ENCODE measurements around the gene ZNF853.
"Not testable (repeated sequence)": the region's sequence is repeated elsewhere in the genome, so short reads cannot be mapped to it uniquely, and the experiment has no call there.

ZNF853 gene

DNA sequence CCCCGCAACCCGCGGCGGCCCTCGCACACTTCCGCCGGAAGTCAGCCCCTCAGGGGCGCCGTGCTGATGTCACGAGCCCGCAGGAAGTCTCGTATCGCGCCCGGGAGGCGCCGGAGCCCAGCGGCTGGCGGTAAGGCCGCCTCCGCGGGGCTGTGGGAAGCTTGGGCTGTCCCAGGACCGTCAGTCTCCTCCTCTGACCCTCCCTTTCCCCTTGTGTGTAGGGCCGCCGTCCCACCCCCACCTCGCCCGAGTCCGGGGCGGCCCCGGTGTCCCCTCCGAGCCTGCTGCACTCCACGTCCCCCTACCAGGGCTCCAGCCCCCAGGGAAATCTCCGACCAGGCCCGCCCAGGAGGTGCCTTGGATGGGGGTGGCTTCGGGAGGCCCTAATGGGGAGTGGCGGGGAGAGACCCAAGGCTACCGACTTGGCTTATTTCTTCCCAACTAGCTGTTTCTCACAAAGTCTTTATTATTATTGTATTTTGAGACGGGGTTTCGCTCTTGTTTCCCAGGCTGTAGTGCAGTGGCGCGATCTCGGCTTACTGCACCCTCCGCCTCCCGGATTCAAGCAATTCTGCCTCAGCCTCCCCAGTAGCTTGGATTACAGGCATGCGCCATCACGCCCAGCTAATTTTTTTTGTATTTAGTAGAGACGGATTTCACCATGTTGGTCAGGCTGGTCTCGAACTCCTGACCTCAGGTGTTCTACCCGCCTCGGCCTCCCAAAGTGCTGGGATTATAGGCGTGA is 37.9 kb upstream of the ZNF853 start, which contains the start of gene ZDHHC4:
Gene ZDHHC4 (plus strand): TSS at position 86 of the 745 bp plus-strand sequence. CDS start 3,108 bp downstream, outside the sequence.
- TF ChIP-seq, protein P1, sequence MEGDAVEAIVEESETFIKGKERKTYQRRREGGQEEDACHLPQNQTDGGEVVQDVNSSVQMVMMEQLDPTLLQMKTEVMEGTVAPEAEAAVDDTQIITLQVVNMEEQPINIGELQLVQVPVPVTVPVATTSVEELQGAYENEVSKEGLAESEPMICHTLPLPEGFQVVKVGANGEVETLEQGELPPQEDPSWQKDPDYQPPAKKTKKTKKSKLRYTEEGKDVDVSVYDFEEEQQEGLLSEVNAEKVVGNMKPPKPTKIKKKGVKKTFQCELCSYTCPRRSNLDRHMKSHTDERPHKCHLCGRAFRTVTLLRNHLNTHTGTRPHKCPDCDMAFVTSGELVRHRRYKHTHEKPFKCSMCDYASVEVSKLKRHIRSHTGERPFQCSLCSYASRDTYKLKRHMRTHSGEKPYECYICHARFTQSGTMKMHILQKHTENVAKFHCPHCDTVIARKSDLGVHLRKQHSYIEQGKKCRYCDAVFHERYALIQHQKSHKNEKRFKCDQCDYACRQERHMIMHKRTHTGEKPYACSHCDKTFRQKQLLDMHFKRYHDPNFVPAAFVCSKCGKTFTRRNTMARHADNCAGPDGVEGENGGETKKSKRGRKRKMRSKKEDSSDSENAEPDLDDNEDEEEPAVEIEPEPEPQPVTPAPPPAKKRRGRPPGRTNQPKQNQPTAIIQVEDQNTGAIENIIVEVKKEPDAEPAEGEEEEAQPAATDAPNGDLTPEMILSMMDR (IDR thresholded peaks at IDR 0.05) = no peak
- TF ChIP-seq ZFX (IDR thresholded peaks at IDR 0.05; ENCODE audit: borderline replicate concordance) = no peak
- H3K27ac ChIP-seq = peak within 1 kb of the TSS; percentile 79

DNA sequence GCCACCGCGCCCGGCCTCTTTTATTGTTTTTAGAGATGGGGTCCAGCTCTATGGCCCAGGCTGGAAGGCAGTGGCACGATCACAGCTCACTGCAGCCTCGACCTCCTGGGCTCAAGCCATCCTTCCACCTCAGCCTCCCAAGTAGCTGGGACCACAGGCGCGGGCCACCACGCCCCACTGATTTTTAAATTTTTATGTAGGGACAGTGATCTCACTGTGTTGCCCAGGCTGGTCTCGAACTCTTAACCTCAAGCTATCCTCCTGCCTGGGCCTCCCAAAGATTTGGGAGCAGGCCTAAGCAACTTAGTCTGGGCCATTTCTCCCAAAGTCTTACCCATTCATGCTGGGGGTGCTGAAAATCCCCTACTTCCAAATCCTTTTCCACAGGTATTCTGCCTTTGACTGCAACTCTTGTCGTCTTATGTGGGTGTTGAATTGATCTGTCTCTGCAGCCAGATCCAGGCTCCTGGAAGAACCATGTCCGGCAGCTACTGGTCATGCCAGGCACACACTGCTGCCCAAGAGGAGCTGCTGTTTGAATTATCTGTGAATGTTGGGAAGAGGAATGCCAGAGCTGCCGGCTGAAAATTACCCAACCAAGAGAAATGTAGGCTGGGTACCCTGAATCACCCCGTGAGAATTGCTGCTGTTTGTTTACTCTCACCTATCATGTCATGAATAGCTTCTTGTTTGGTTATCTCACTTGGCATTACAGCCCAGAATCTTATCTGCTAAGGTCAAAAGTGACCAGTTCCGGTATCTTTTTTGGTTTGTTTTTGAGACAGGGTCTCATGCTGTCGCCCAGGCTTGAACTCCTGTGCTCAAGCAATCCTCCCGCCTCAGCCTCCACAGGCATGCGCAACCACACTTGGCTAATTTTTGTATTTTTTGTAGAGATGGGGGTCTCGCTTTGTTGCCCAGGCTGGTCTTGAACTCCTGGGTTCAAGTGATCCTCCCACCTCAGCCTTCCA is 37.0 kb upstream of the ZNF853 start:
- peak overlapping the region; percentile 79 for H3K27ac ChIP-seq

DNA sequence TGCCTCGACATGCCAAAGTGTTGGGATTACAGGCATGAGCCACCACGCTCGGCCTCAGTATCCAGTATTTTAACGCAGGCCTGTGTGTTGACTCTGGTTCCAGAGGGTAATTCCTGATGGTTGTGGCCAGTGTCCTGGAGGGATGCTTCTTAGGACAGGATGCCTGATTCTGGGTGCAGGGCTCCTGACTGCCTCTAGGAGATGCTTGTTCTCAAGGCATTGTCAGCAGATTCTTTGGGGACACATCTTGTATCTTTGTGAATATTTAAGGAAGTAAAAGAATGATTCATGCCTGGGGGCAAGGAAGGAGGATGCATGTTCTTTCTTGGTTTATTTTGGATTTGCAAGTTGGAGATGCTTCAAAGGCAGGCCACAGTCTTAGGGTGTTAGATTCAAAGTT is 36.0 kb upstream of the ZNF853 start:
- no peak for TF ChIP-seq ZFX (IDR thresholded peaks at IDR 0.05; ENCODE audit: borderline replicate concordance)
- TF ChIP-seq, protein P1 (IDR thresholded peaks at IDR 0.05) = no peak

More for the DNA sequence above, 37.0 kb upstream of the ZNF853 start:
- TF ChIP-seq, protein P1 (IDR thresholded peaks at IDR 0.05) = no peak
- no peak for TF ChIP-seq ZFX (IDR thresholded peaks at IDR 0.05; ENCODE audit: borderline replicate concordance)

DNA sequence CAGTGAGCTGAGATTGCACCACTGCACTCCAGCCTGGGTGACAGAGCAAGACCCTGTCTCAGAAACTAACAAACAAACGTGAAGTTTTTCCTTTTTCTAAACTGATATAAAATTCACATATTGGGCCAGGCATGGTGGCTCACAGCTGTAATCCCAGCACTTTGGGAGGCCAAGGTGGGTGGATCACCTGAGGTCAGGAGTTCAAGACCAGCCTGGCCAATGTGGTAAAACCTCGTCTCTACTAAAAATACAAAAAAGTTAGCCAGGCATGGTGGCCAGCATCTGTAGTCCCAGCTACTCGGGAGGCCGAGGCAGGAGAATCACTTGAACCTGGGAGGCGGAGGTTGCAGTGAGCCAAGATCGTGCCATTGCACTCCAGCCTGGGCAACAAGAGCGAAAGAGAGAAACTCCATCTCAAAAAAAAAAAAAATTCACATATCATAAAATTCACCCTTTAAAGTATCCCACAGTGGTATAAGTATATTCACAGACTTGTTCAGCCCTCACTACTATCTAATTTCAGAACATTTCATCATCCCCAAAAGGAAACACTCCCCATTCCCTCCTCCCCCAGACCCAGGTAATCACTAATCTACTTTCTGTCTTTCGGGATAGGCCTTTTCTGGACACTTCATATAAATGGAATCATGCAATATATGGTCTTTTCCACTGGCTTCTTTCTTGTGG is 29.5 kb upstream of the ZNF853 start:
- not testable (repeated sequence) for H3K27ac ChIP-seq

More for the DNA sequence above, 36.0 kb upstream of the ZNF853 start:
- no peak overlapping the region for H3K27ac ChIP-seq

DNA sequence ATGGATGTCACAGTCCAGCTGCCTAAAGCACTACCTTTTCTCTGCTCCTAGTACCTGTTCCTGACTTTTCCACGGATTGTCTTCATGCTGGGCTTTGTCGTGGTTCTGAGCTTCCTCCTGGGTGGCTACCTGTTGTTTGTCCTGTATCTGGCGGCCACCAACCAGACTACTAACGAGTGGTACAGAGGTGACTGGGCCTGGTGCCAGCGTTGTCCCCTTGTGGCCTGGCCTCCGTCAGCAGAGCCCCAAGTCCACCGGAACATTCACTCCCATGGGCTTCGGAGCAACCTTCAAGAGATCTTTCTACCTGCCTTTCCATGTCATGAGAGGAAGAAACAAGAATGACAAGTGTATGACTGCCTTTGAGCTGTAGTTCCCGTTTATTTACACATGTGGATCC is 26.8 kb upstream of the ZNF853 start:
- TF ChIP-seq, protein P1 (IDR thresholded peaks at IDR 0.05) = no peak
- TF ChIP-seq ZFX (IDR thresholded peaks at IDR 0.05; ENCODE audit: borderline replicate concordance) = no peak
- H3K27ac ChIP-seq = no peak overlapping the region

DNA sequence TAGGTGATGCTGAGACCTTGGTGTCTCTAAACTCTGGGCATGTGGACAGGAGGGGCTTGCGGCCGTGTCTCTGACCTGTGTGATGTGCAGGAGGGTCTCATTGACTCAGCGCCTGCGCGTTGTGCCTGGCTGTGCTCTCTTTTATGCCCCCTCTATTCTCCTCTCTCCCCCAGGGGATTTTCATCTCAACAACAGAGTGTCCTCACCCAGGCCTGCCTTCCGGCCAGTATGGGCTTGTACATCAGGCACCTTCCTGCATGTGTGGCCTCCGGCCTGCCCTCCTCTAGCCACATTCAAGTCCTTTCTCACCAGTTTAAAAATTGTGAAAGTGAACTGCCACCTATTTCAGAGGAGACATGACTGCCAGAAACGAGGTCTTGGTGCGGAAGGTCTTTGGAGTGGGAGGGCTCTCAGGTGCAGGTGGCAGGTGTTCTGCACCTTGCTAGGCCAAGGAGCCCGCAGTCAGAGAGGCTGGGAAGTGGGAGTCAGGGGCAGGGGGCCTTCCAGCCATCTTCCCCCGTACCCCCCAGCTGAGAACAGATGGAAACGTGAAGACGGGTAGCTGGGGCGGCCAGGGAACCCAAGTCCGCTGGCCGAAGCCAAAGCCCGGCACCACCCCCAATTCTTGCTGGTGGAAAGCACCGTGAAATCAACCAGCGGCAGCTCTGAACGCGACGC is 26.1 kb upstream of the ZNF853 start:
- H3K27ac ChIP-seq = peak overlapping the region; percentile 79
- TF ChIP-seq, protein P1 (IDR thresholded peaks at IDR 0.05) = no peak
- TF ChIP-seq ZFX (IDR thresholded peaks at IDR 0.05; ENCODE audit: borderline replicate concordance) = no peak

All from 22Rv1 (cell line).